Fibroblast of lung (primary cell): Measurements from ENCODE around the gene MCM10.

ENCODE experiments used
- EZH2 ChIP-seq: IDR thresholded peaks from 2 replicates; pipeline ENCODE4 v1.5.1; 2012; ENCODE audit warnings: low read length, control low read depth, mild to moderate bottlenecking; ENCODE audit errors: missing control alignments
- TF ChIP-seq, protein P1 (sequence below), 2 donors: IDR thresholded peaks in 1 of 2; conservative IDR thresholded peaks in 1 of 2; 1 replicate in 1 of 2; 2 replicates in 1 of 2; pipeline ENCODE4 v1.5.1; 2011 to 2012; ENCODE audit warnings: low read length in 2 of 2, control low read depth in 1 of 2, inconsistent platforms in 1 of 2, low read depth in 1 of 2, mild to moderate bottlenecking in 1 of 2

DNA sequence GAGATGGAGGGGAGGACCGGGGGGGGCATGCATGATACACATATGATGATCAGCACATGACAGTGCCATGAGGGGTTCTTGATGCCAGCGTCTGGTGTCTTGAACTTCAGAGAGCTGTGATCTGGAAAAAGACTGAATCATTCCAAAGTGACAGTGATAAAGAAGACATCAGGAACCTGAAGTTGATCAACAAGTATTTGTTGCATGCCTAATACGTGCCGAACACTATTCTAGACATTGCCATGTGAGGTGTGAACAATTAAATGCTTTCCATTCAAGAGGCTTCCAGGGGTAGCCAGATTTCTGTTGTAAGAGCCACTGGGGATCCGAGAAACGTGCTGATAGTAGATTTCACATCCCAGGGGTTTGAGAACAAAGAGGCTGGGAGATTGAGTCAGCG is 6.2 kb downstream of the MCM10 start:
- TF ChIP-seq, protein P1, sequence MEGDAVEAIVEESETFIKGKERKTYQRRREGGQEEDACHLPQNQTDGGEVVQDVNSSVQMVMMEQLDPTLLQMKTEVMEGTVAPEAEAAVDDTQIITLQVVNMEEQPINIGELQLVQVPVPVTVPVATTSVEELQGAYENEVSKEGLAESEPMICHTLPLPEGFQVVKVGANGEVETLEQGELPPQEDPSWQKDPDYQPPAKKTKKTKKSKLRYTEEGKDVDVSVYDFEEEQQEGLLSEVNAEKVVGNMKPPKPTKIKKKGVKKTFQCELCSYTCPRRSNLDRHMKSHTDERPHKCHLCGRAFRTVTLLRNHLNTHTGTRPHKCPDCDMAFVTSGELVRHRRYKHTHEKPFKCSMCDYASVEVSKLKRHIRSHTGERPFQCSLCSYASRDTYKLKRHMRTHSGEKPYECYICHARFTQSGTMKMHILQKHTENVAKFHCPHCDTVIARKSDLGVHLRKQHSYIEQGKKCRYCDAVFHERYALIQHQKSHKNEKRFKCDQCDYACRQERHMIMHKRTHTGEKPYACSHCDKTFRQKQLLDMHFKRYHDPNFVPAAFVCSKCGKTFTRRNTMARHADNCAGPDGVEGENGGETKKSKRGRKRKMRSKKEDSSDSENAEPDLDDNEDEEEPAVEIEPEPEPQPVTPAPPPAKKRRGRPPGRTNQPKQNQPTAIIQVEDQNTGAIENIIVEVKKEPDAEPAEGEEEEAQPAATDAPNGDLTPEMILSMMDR (conservative IDR thresholded peaks at IDR 0.05 in 1 of 2, IDR thresholded peaks at IDR 0.05 in 1 of 2; ENCODE audit: low read depth in 1 of 2, low read length in 2 of 2) = no peak
- TF ChIP-seq EZH2 = no peak
